BLaER1 treated with 17β-estradiol and CSF1 and Interleukin-3, amounts not matched to agents 10 nM and 100 nM (cell line): ENCODE data around the gene MFN2.

Source experiments
- H3K27ac ChIP-seq, 11 experiments: shearing (Covaris generic); formaldehyde crosslinking; 2 replicates each; pipeline ENCODE4 v1.8.1; 2022
- H3K27me3 ChIP-seq, 11 experiments: shearing (Covaris generic); formaldehyde crosslinking; 2 replicates each; pipeline ENCODE4 v1.8.1; 2022
- H3K36me3 ChIP-seq, 11 experiments: shearing (Covaris generic); formaldehyde crosslinking; 2 replicates each; pipeline ENCODE4 v1.8.1; 2022
- H3K4me1 ChIP-seq, 10 experiments: shearing (Covaris generic); formaldehyde crosslinking; 2 replicates each; pipeline ENCODE4 v1.8.1; 2022
- H3K4me2 ChIP-seq, 11 experiments: shearing (Covaris generic); formaldehyde crosslinking; 2 replicates each; pipeline ENCODE4 v1.8.1; 2022
- H3K4me3 ChIP-seq, 10 experiments: shearing (Covaris generic); formaldehyde crosslinking; 2 replicates each; pipeline ENCODE4 v1.8.1; 2022
- H3K9ac ChIP-seq, 11 experiments: shearing (Covaris generic); formaldehyde crosslinking; 2 replicates each; pipeline ENCODE4 v1.8.1; 2022
- H3K9me3 ChIP-seq, 11 experiments: shearing (Covaris generic); formaldehyde crosslinking; replicated peaks in 1 of 11; 2 replicates each; pipeline ENCODE4 v1.8.1; 2022
- H4K20me1 ChIP-seq, 11 experiments: shearing (Covaris generic); formaldehyde crosslinking; 2 replicates each; pipeline ENCODE4 v1.8.1; 2022
- Cebpa-rat ChIP-seq, 11 experiments: shearing (Covaris generic); IDR thresholded peaks; 2 replicates each; pipeline ENCODE4 v1.8.1; 2022

Gene MFN2

GRCh38 chr1:11970441-11971185 is 9.6 kb upstream of the MFN2 start:
- no peak overlapping the region for H3K4me2 ChIP-seq
- H4K20me1 ChIP-seq = peaks cover 0 to 16% (median 0%) of the 10 kb centered on the region in 11 experiments; a peak in 3 of 22 replicates
- peaks cover 0 to 25% (median 16%) of the 10 kb centered on the region in 10 experiments; a peak in 16 of 20 replicates for H3K4me1 ChIP-seq
- H3K9me3 ChIP-seq = no peaks in the 10 kb centered on the region
- no peak for TF ChIP-seq Cebpa-rat (IDR thresholded peaks at IDR 0.05)
- no peak overlapping the region for H3K9ac ChIP-seq
- no peaks in the 10 kb centered on the region for H3K27me3 ChIP-seq
- H3K36me3 ChIP-seq = peaks cover 31 to 91% (median 64%) of the 10 kb centered on the region in 11 experiments
- H3K27ac ChIP-seq = no peak overlapping the region
- H3K4me3 ChIP-seq = no peak overlapping the region

GRCh38 chr1:11977625-11978024 is 2.6 kb upstream of the MFN2 start:
- H3K4me3 ChIP-seq = no peak overlapping the region
- H3K36me3 ChIP-seq = peaks cover 35 to 56% (median 44%) of the 10 kb centered on the region in 11 experiments
- peak overlapping the region in 6 of 11 experiments; percentile 76 to 94 (median 88); a peak in 11 of 22 replicates for H3K4me2 ChIP-seq
- no peak for TF ChIP-seq Cebpa-rat (IDR thresholded peaks at IDR 0.05)
- no peak overlapping the region for H3K9ac ChIP-seq
- H4K20me1 ChIP-seq = peaks cover 0 to 36% (median 5%) of the 10 kb centered on the region in 11 experiments; a peak in 8 of 22 replicates
- H3K27ac ChIP-seq = no peak overlapping the region
- no peaks in the 10 kb centered on the region for H3K9me3 ChIP-seq
- H3K4me1 ChIP-seq = peaks cover 41 to 56% (median 50%) of the 10 kb centered on the region in 10 experiments
- no peaks in the 10 kb centered on the region for H3K27me3 ChIP-seq

- peaks cover 35 to 56% (median 44%) of the 10 kb centered on the region in 11 experiments for H3K36me3 ChIP-seq
- peaks cover 0 to 42% (median 6%) of the 10 kb centered on the region in 11 experiments; a peak in 10 of 22 replicates for H4K20me1 ChIP-seq
- peak overlapping the region in 10 of 11 experiments; percentile 76 to 96 (median 90); a peak in 19 of 22 replicates for H3K4me2 ChIP-seq
- H3K9me3 ChIP-seq = no peaks in the 10 kb centered on the region
- peak overlapping the region in 3 of 11 experiments; percentile 8 to 25 (median 20); a peak in 1 of 22 replicates for H3K27ac ChIP-seq
- H3K4me3 ChIP-seq = no peak overlapping the region
- no peaks in the 10 kb centered on the region for H3K27me3 ChIP-seq
- peaks cover 34 to 56% (median 50%) of the 10 kb centered on the region in 10 experiments for H3K4me1 ChIP-seq
- peak overlapping the region in 1 of 11 experiments; percentile 93; a peak in 1 of 22 replicates for H3K9ac ChIP-seq
- TF ChIP-seq Cebpa-rat (IDR thresholded peaks at IDR 0.05) = no peak
Measured at GRCh38 chr1:11978301-11978700, 1.9 kb upstream of the MFN2 start.

DNA sequence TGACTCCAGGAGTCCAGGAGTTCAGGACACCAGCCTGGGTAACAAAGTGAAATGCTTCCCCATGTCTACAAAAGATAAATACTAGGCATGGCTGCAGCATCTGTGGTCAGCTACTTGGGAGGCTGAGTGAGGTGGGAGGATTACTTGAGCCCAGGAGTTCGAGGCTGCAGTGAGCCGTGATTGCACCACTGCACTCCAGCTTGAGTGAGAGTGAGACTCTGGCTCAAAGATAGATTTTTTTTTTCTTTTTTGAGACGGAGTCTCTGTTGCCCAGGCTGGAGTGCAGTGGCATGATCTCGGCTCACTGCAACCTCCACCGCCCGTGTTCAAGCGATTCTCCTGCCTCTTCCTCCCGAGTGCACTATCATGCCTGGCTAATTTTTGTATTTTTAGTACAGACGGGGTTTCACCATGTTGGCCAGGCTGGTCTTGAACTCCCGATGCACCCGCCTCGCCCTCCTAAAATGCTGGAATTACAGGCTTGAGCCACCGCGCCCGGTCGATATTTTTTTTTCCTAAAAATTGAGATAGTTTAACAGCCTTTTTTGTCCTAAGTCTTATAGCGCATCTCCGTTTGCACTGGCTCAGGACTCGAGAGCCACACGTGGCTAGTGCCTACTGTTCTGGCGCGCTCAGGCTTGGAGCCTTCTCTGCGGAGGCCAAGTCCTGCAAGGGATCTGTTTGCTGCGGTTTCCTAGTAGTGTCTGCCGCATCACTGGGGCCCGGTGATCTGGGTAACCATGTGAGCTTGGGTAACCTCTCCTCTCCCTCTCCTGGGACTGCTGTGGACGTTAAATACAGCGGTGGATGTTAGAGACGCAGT is 1.0 kb upstream of the MFN2 start:
- H3K4me1 ChIP-seq = peaks cover 33 to 65% (median 57%) of the 10 kb centered on the region in 10 experiments
- H3K27me3 ChIP-seq = no peaks in the 10 kb centered on the region
- peak overlapping the region; percentile 89 to 100 (median 93) for H3K4me3 ChIP-seq
- H4K20me1 ChIP-seq = peaks cover 0 to 49% (median 8%) of the 10 kb centered on the region in 11 experiments; a peak in 11 of 22 replicates
- H3K9ac ChIP-seq = peak overlapping the region; percentile 93 to 98 (median 96); a peak in 21 of 22 replicates
- peak overlapping the region in 10 of 11 experiments; percentile 90 to 97 (median 92); a peak in 18 of 22 replicates for H3K27ac ChIP-seq
- no peaks in the 10 kb centered on the region for H3K9me3 ChIP-seq
- TF ChIP-seq Cebpa-rat (IDR thresholded peaks at IDR 0.05) = no peak
- H3K4me2 ChIP-seq = peak overlapping the region; percentile 76 to 96 (median 89)
- peaks cover 35 to 56% (median 44%) of the 10 kb centered on the region in 11 experiments for H3K36me3 ChIP-seq

DNA sequence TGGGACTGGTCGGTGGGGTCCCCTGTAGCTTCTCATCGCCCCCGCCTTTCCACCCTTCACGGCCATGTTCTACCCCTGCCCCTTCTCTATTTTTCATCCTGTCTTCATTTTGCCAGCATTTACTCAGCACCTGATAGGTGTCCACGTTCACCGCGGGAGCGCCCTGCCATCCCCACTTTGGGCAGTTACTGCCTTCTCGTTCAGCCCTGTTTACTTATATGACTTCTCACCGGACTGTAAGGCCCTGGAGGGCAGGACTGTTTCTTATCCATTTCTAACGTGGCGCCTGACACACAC is 380 bp downstream of the MFN2 start:
- Histone ChIP-seq H3K4me1 (peaks cover 46 to 79% (median 71%) of the 10 kb centered on the region in 10 experiments), H4K20me1 (peaks cover 0 to 42% (median 8%) of the 10 kb centered on the region in 11 experiments; a peak in 12 of 22 replicates)

DNA sequence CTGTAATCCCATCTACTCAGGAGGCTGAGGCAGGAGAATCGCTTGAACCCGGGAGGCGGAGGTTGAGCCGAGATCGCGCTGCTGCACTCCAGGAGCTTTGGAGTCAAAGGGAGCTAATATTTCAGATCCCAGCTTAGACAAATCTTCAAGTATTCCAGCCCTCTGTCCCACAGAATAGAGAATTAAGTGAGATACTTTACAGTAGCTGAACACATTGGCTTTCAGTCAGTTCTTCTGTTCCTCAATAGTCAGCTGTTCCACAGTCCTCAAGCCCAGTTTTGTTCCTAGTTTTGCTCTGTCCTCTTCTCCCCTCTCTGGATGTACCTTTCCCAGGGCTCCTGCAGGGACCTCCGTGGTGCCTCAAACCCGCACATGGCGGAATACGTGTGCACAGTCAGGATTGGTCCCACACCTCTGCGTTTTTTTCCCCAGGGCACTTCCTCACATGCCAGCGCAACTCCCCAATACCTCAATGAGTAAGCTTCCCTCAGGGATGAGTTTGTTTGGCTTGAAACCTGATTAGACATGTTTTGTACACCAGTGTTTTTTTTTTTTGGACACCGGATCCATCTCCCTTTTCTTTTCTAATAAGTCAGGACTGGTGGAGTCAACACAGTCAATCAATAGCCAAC is 1.2 kb downstream of the MFN2 start:
- H3K9me3 ChIP-seq = no peaks in the 10 kb centered on the region
- peaks cover 54 to 88% (median 79%) of the 10 kb centered on the region in 10 experiments for H3K4me1 ChIP-seq
- H3K27ac ChIP-seq = peak overlapping the region in 10 of 11 experiments; percentile 90 to 97 (median 92); a peak in 13 of 22 replicates
- peaks cover 27 to 59% (median 47%) of the 10 kb centered on the region in 11 experiments for H3K36me3 ChIP-seq
- H3K4me2 ChIP-seq = peak overlapping the region; percentile 82 to 99 (median 94)
- peaks cover 0 to 48% (median 8%) of the 10 kb centered on the region in 11 experiments; a peak in 12 of 22 replicates for H4K20me1 ChIP-seq
- TF ChIP-seq Cebpa-rat (IDR thresholded peaks at IDR 0.05) = no peak
- H3K4me3 ChIP-seq = peak overlapping the region; percentile 89 to 100 (median 93)
- peak overlapping the region; percentile 93 to 98 (median 96); a peak in 21 of 22 replicates for H3K9ac ChIP-seq
- H3K27me3 ChIP-seq = no peaks in the 10 kb centered on the region

More for the DNA sequence above, 380 bp downstream of the MFN2 start:
- H3K9me3 ChIP-seq = no peaks in the 10 kb centered on the region
- no peak for TF ChIP-seq Cebpa-rat (IDR thresholded peaks at IDR 0.05)
- H3K9ac ChIP-seq = peak overlapping the region; percentile 93 to 98 (median 96)
- peak overlapping the region; percentile 90 to 97 (median 92) for H3K27ac ChIP-seq
- H3K36me3 ChIP-seq = peaks cover 29 to 56% (median 44%) of the 10 kb centered on the region in 11 experiments
- peak overlapping the region; percentile 89 to 100 (median 93) for H3K4me3 ChIP-seq
- H3K27me3 ChIP-seq = no peaks in the 10 kb centered on the region
- peak overlapping the region; percentile 82 to 99 (median 94) for H3K4me2 ChIP-seq

- Histone ChIP-seq H3K27ac (peak overlapping the region in 8 of 11 experiments; percentile 3 to 95 (median 34); a peak in 9 of 22 replicates), H3K9me3 (no peaks in the 10 kb centered on the region), H3K4me3 (peak overlapping the region in 5 of 10 experiments; percentile 89 to 99 (median 97); a peak in 6 of 20 replicates), H3K27me3 (no peaks in the 10 kb centered on the region), H3K36me3 (peaks cover 27 to 60% (median 51%) of the 10 kb centered on the region in 11 experiments), H3K4me2 (peak overlapping the region; percentile 82 to 99 (median 94); a peak in 21 of 22 replicates), H4K20me1 (peaks cover 0 to 49% (median 8%) of the 10 kb centered on the region in 11 experiments; a peak in 12 of 22 replicates), H3K4me1 (peaks cover 56 to 92% (median 85%) of the 10 kb centered on the region in 10 experiments), H3K9ac (peak overlapping the region; percentile 74 to 98 (median 96); a peak in 18 of 22 replicates)
- no peak for TF ChIP-seq Cebpa-rat (IDR thresholded peaks at IDR 0.05)
Measured at GRCh38 chr1:11982010-11982392, 1.8 kb downstream of the MFN2 start.

DNA sequence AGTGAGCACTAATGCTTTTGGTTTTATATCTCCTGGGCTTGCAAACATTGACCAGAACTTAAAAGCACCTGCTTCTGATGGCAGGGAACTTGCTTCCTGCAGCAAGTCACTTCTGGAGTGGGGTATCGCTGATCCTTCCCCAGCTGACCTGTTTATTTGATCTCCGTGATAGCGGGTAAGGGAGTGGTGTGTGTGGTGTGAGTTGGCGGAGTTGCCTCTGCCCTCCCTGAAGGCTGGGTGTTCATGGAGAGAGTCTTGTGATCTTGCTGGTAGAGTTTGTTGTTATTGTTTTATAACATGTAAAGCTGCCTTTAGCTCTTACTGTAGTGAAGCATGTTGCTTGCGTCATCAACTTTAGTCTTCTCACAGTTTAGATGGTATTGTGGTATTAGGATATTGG is 3.9 kb downstream of the MFN2 start:
- H3K4me2 ChIP-seq = peak overlapping the region in 8 of 11 experiments; percentile 70 to 98 (median 82); a peak in 14 of 22 replicates
- H4K20me1 ChIP-seq = peaks cover 0 to 67% (median 17%) of the 10 kb centered on the region in 11 experiments; a peak in 13 of 22 replicates
- H3K4me1 ChIP-seq = peaks cover 46 to 78% (median 70%) of the 10 kb centered on the region in 10 experiments
- H3K9ac ChIP-seq = peak overlapping the region; percentile 45 to 98 (median 74); a peak in 15 of 22 replicates
- no peaks in the 10 kb centered on the region for H3K9me3 ChIP-seq
- H3K4me3 ChIP-seq = no peak overlapping the region
- TF ChIP-seq Cebpa-rat (IDR thresholded peaks at IDR 0.05) = no peak
- no peaks in the 10 kb centered on the region for H3K27me3 ChIP-seq
- H3K27ac ChIP-seq = peak overlapping the region in 10 of 11 experiments; percentile 71 to 93 (median 86); a peak in 17 of 22 replicates
- peaks cover 41 to 78% (median 70%) of the 10 kb centered on the region in 11 experiments for H3K36me3 ChIP-seq
